Duodenal mucosa (tissue), 2 donors: Measurements from ENCODE around the gene KRT15.

Experiments
- H3K27ac ChIP-seq: one replicate; pipeline ENCODE4 v1.7.0; 2013; ENCODE audit warnings: low read depth, low read length
- H3K27me3 ChIP-seq, 2 donors: one replicate each; pipeline ENCODE4 v1.7.0; 2013; ENCODE audit warnings: low read length in 2 of 2, control low read depth in 1 of 2; ENCODE audit not compliant: insufficient read depth in 2 of 2, control insufficient read depth in 1 of 2
- H3K36me3 ChIP-seq, 2 donors: one replicate each; pipeline ENCODE4 v1.7.0; 2013; ENCODE audit warnings: low read length in 2 of 2, control low read depth in 1 of 2; ENCODE audit not compliant: insufficient read depth in 2 of 2, control insufficient read depth in 1 of 2
- H3K4me1 ChIP-seq, 2 donors: one replicate each; pipeline ENCODE4 v1.7.0; 2013; ENCODE audit warnings: low read length in 2 of 2, control low read depth in 1 of 2; ENCODE audit not compliant: insufficient read depth in 2 of 2, control insufficient read depth in 1 of 2
- H3K4me3 ChIP-seq, 2 donors: one replicate each; pipeline ENCODE4 v1.7.0; 2013; ENCODE audit warnings: low read length in 2 of 2, low read depth in 1 of 2
- H3K9ac ChIP-seq, 2 donors: one replicate each; pipeline ENCODE4 v1.7.0; 2013; ENCODE audit warnings: low read length in 2 of 2, low read depth in 1 of 2
- H3K9me3 ChIP-seq, 2 donors: one replicate each; pipeline ENCODE4 v1.7.0; 2013; ENCODE audit warnings: low read length in 2 of 2, control low read depth in 1 of 2; ENCODE audit not compliant: control insufficient read depth in 1 of 2

The KRT15 gene

GRCh38 chr17:41528959-41529353 is 10.3 kb upstream of the KRT15 start:
- Histone ChIP-seq H3K9ac (peak overlapping the region; percentile 85 to 90), H3K4me1 (peaks cover 34 to 41% of the 10 kb centered on the region in 2 donors), H3K36me3 (peaks cover 4 to 9% of the 10 kb centered on the region in 2 donors), H3K27ac (peak overlapping the region; percentile 79), H3K4me3 (peak overlapping the region; percentile 23 to 49), H3K27me3 (peaks cover 3 to 16% of the 10 kb centered on the region in 2 donors), H3K9me3 (no peaks in the 10 kb centered on the region)

GRCh38 chr17:41527063-41528023 is 8.7 kb upstream of the KRT15 start:
- peak overlapping the region; percentile 85 to 90 for H3K9ac ChIP-seq
- peak overlapping the region; percentile 80 to 83 for H3K4me3 ChIP-seq
- peaks cover 45 to 57% of the 10 kb centered on the region in 2 donors for H3K4me1 ChIP-seq
- peak overlapping the region; percentile 90 for H3K27ac ChIP-seq
- H3K36me3 ChIP-seq: peaks cover 4 to 17% of the 10 kb centered on the region in 2 donors
- H3K9me3 ChIP-seq: no peaks in the 10 kb centered on the region
- peaks cover 3 to 16% of the 10 kb centered on the region in 2 donors for H3K27me3 ChIP-seq

GRCh38 chr17:41524261-41524660 is 5.6 kb upstream of the KRT15 start:
- Histone ChIP-seq H3K9ac (peak overlapping the region; percentile 20 to 25), H3K9me3 (no peaks in the 10 kb centered on the region), H3K4me3 (peak overlapping the region in 1 of 2 donors; percentile 4), H3K27me3 (peaks cover 2 to 13% of the 10 kb centered on the region in 2 donors), H3K4me1 (peaks cover 55 to 69% of the 10 kb centered on the region in 2 donors), H3K36me3 (peaks cover 4 to 17% of the 10 kb centered on the region in 2 donors), H3K27ac (no peak overlapping the region)

GRCh38 chr17:41523787-41524186 is 5.1 kb upstream of the KRT15 start:
- Histone ChIP-seq H3K4me1 (peaks cover 55 to 69% of the 10 kb centered on the region in 2 donors), H3K27ac (no peak overlapping the region), H3K9me3 (no peaks in the 10 kb centered on the region), H3K27me3 (peaks cover 0 to 9% of the 10 kb centered on the region in 2 donors), H3K9ac (peak overlapping the region in 1 of 2 donors; percentile 20), H3K36me3 (peaks cover 4 to 17% of the 10 kb centered on the region in 2 donors), H3K4me3 (peak overlapping the region in 1 of 2 donors; percentile 4)

GRCh38 chr17:41523225-41523593 is 4.5 kb upstream of the KRT15 start:
- Histone ChIP-seq H3K9me3 (no peaks in the 10 kb centered on the region), H3K27ac (no peak overlapping the region), H3K4me3 (peak overlapping the region in 1 of 2 donors; percentile 4), H3K4me1 (peaks cover 57 to 70% of the 10 kb centered on the region in 2 donors), H3K9ac (no peak overlapping the region), H3K27me3 (peaks cover 0 to 6% of the 10 kb centered on the region in 2 donors), H3K36me3 (peaks cover 4 to 17% of the 10 kb centered on the region in 2 donors)

- Histone ChIP-seq H3K27ac (peak overlapping the region; percentile 79), H3K9me3 (no peaks in the 10 kb centered on the region), H3K27me3 (no peaks in the 10 kb centered on the region), H3K4me3 (peak overlapping the region in 1 of 2 donors; percentile 13), H3K9ac (peak overlapping the region; percentile 15 to 57), H3K4me1 (peaks cover 57 to 70% of the 10 kb centered on the region in 2 donors), H3K36me3 (peaks cover 4 to 17% of the 10 kb centered on the region in 2 donors)
These were observed 3.9 kb upstream of the KRT15 start for GRCh38 chr17:41522301-41523224.

- no peaks in the 10 kb centered on the region for H3K9me3 ChIP-seq
- H3K36me3 ChIP-seq: peaks cover 4 to 17% of the 10 kb centered on the region in 2 donors
- H3K4me3 ChIP-seq: peak overlapping the region in 1 of 2 donors; percentile 3
- H3K4me1 ChIP-seq: peaks cover 57 to 70% of the 10 kb centered on the region in 2 donors
- peak overlapping the region; percentile 26 to 57 for H3K9ac ChIP-seq
- no peaks in the 10 kb centered on the region for H3K27me3 ChIP-seq
- peak overlapping the region; percentile 79 for H3K27ac ChIP-seq
These were observed 3.0 kb upstream of the KRT15 start for GRCh38 chr17:41521574-41522261.

- peak overlapping the region; percentile 3 to 24 for H3K4me3 ChIP-seq
- H3K27ac ChIP-seq: peak overlapping the region; percentile 36
- peaks cover 57 to 70% of the 10 kb centered on the region in 2 donors for H3K4me1 ChIP-seq
- peak overlapping the region; percentile 30 to 57 for H3K9ac ChIP-seq
- H3K36me3 ChIP-seq: peaks cover 4 to 17% of the 10 kb centered on the region in 2 donors
- H3K27me3 ChIP-seq: no peaks in the 10 kb centered on the region
- no peaks in the 10 kb centered on the region for H3K9me3 ChIP-seq
These were observed 2.3 kb upstream of the KRT15 start for GRCh38 chr17:41520821-41521521.
